HCT116 (cell line): ENCODE results near the gene SESN1.

ENCODE experiments used
- CTCF ChIP-seq, 3 experiments: fragments of 200-600 bp in 1 of 3; sonication (generic) in 1 of 3; IDR thresholded peaks in 2 of 3; conservative IDR thresholded peaks in 1 of 3; 2 replicates each; pipeline ENCODE4 v1.5.1; 2012 to 2017; ENCODE audit warnings: low read depth in 2 of 3, low read length in 2 of 3, antibody characterized with exemption in 1 of 3, borderline replicate concordance in 1 of 3, control low read depth in 1 of 3, mild to moderate bottlenecking in 1 of 3, mixed read lengths in 1 of 3, mixed run types in 1 of 3, moderate library complexity in 1 of 3; ENCODE audit not compliant: insufficient read depth in 1 of 3
- EGR1 ChIP-seq: IDR thresholded peaks from 2 replicates; pipeline ENCODE4 v1.6.1; 2012; ENCODE audit warnings: low read depth
- EZH2 ChIP-seq: fragments of 200-600 bp; sonication (generic); IDR thresholded peaks from 2 replicates; pipeline ENCODE4 v1.6.1; 2017; ENCODE audit warnings: antibody characterized with exemption, mixed run types
- POLR2A ChIP-seq: IDR thresholded peaks from 2 replicates; pipeline ENCODE4 v1.7.0; 2011; ENCODE audit warnings: borderline replicate concordance; ENCODE audit not compliant: insufficient read depth, insufficient read length; ENCODE audit errors: extremely low read depth
- POLR2AphosphoS5 ChIP-seq: IDR thresholded peaks from 2 replicates; pipeline ENCODE4 v1.6.1; 2011; ENCODE audit warnings: mild to moderate bottlenecking, low read depth, low read length, moderate library complexity
- SP1 ChIP-seq: IDR thresholded peaks from 2 replicates; pipeline ENCODE4 v1.6.1; 2012; ENCODE audit warnings: low read depth
- ZNF274 ChIP-seq: fragments of 200-500 bp; sonication (Bioruptor generic); IDR thresholded peaks from 2 replicates; pipeline ENCODE4 v1.6.1; 2014; ENCODE audit warnings: mild to moderate bottlenecking, low read depth, low read length, inconsistent platforms
- TF ChIP-seq, protein P1 (sequence below): IDR thresholded peaks from 2 replicates; pipeline ENCODE4 v1.6.1; 2011; ENCODE audit warnings: mild to moderate bottlenecking, low read length, moderate library complexity; ENCODE audit not compliant: insufficient replicate concordance; ENCODE audit errors: extremely low read depth

- TF ChIP-seq CTCF (IDR thresholded peaks at IDR 0.05 in 2 of 3, conservative IDR thresholded peaks at IDR 0.05 in 1 of 3; ENCODE audit: borderline replicate concordance in 1 of 3, insufficient read depth in 1 of 3, low read depth in 2 of 3, low read length in 2 of 3) (no peak), EGR1 (no peak), ZNF274 (no peak), EZH2 (no peak), POLR2A (no peak), POLR2AphosphoS5 (no peak), SP1 (no peak)
- TF ChIP-seq, protein P1, sequence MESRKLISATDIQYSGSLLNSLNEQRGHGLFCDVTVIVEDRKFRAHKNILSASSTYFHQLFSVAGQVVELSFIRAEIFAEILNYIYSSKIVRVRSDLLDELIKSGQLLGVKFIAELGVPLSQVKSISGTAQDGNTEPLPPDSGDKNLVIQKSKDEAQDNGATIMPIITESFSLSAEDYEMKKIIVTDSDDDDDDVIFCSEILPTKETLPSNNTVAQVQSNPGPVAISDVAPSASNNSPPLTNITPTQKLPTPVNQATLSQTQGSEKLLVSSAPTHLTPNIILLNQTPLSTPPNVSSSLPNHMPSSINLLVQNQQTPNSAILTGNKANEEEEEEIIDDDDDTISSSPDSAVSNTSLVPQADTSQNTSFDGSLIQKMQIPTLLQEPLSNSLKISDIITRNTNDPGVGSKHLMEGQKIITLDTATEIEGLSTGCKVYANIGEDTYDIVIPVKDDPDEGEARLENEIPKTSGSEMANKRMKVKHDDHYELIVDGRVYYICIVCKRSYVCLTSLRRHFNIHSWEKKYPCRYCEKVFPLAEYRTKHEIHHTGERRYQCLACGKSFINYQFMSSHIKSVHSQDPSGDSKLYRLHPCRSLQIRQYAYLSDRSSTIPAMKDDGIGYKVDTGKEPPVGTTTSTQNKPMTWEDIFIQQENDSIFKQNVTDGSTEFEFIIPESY, result no peak
Observed at GRCh38 chr6:109091314-109092024, 3.2 kb downstream of the SESN1 start.
